H1 (cell line): Measurements from ENCODE around the gene MRGPRE. TPM values are rescaled to one million over a fixed set of nuclear protein-coding genes. Genes with fewer than 3 reads are reported as not detected.

Experiments used
- CTCF ChIA-PET: fragments of 300-600 bp; sonication (Branson Sonifier 250); formaldehyde crosslinking; loops from one replicate; lab custom pipeline; 2021; ENCODE audit not compliant: partially characterized antibody; lab: Charles Lee
- POLR2A ChIA-PET: fragments of 300-600 bp; sonication (Branson Sonifier 250); formaldehyde crosslinking; loops from one replicate; lab custom pipeline; 2021; ENCODE audit warnings: inconsistent platforms; ENCODE audit not compliant: partially characterized antibody; lab: Charles Lee
- DNase-seq, 2 experiments: peaks; one replicate each; pipeline versions ENCODE4 v3.0.0 to v3.0.0-alpha.2; 2010 to 2022; ENCODE audit warnings: low spot score in 2 of 2, low read depth in 1 of 2, mixed read lengths in 1 of 2
- FAIRE-seq: peaks from 2 replicates; lab custom pipeline; 2011; peaks lifted over from hg19 to GRCh38; lab: Jason Lieb, UNC
- H2AFZ ChIP-seq: 2 replicates; pipeline ENCODE4 v1.8.1; 2012; ENCODE audit warnings: low read length, inconsistent platforms
- H2AK5ac ChIP-seq: 2 replicates; pipeline ENCODE4 v1.6.1; 2013; ENCODE audit warnings: low read depth, low read length
- H2BK120ac ChIP-seq: replicated peaks from 2 replicates; pipeline ENCODE3; 2013; ENCODE audit warnings: low read depth, low read length, inconsistent platforms
- H2BK12ac ChIP-seq: 2 replicates; pipeline ENCODE4 v1.6.1; 2013; ENCODE audit warnings: low read depth, low read length
- H2BK15ac ChIP-seq: 2 replicates; pipeline ENCODE4 v1.6.1; 2013; ENCODE audit warnings: low read length
- H2BK20ac ChIP-seq: 2 replicates; pipeline ENCODE4 v1.6.1; 2013; ENCODE audit warnings: low read length
- H2BK5ac ChIP-seq: 2 replicates; pipeline ENCODE4 v1.6.1; 2013; ENCODE audit warnings: low read depth, low read length
- H3K14ac ChIP-seq: 2 replicates; pipeline ENCODE4 v1.6.1; 2013; ENCODE audit warnings: inconsistent platforms; ENCODE audit not compliant: insufficient read length
- H3K18ac ChIP-seq: 2 replicates; pipeline ENCODE4 v1.6.1; 2013; ENCODE audit warnings: low read length; ENCODE audit errors: extremely low read depth
- H3K23ac ChIP-seq: 2 replicates; pipeline ENCODE4 v1.6.1; 2013; ENCODE audit warnings: inconsistent platforms; ENCODE audit not compliant: insufficient read length
- H3K23me2 ChIP-seq: 2 replicates; pipeline ENCODE4 v1.6.1; 2013; ENCODE audit warnings: low read depth, low read length
- H3K27ac ChIP-seq: 2 replicates; pipeline ENCODE4 v1.6.1; 2011; ENCODE audit warnings: low read depth, low read length, inconsistent platforms
- H3K27me3 ChIP-seq, 4 experiments: replicated peaks in 1 of 4; 1 replicate in 1 of 4; 2 replicates in 3 of 4; pipeline versions ENCODE4 v1.6.1 to v1.8.1; 2011 to 2013; ENCODE audit warnings: low read length in 3 of 4, mild to moderate bottlenecking in 3 of 4, inconsistent platforms in 2 of 4, mixed read lengths in 2 of 4, moderate library complexity in 1 of 4; ENCODE audit not compliant: control insufficient read depth in 3 of 4, insufficient read depth in 3 of 4; ENCODE audit errors: extremely low read depth in 1 of 4
- H3K36me3 ChIP-seq, 4 experiments: 2 replicates each; pipeline versions ENCODE4 v1.6.1 to v1.8.1; 2011 to 2013; ENCODE audit warnings: mild to moderate bottlenecking in 4 of 4, low read length in 3 of 4, moderate library complexity in 2 of 4, control low read depth in 1 of 4, inconsistent platforms in 1 of 4; ENCODE audit not compliant: insufficient read depth in 4 of 4, control insufficient read depth in 2 of 4
- H3K4ac ChIP-seq: replicated peaks from 2 replicates; pipeline ENCODE3; 2013; ENCODE audit warnings: low read length, low read depth, mixed read lengths, inconsistent platforms; ENCODE audit not compliant: insufficient read length
- H3K4me1 ChIP-seq, 4 experiments: replicated peaks in 1 of 4; 1 replicate in 1 of 4; 2 replicates in 3 of 4; pipeline versions ENCODE4 v1.6.1 to v1.8.1; 2011 to 2013; ENCODE audit warnings: low read length in 3 of 4, inconsistent platforms in 2 of 4, mixed read lengths in 1 of 4; ENCODE audit not compliant: insufficient read depth in 4 of 4, control insufficient read depth in 3 of 4
- H3K4me2 ChIP-seq, 2 experiments: 2 replicates each; pipeline versions ENCODE4 v1.6.1 to v1.8.1; 2011 to 2013; ENCODE audit warnings: low read depth in 2 of 2, low read length in 2 of 2, control low read depth in 1 of 2, inconsistent platforms in 1 of 2, mild to moderate bottlenecking in 1 of 2; ENCODE audit not compliant: insufficient read depth in 1 of 2
- H3K4me3 ChIP-seq, 4 experiments: fragments of 200-600, 300-600 bp in 1 of 4; sonication (generic), shearing (Covaris generic), sonication (Bioruptor Twin) in 1 of 4; 2 replicates each; pipeline versions ENCODE4 v1.5.1 to v1.8.1; 2011 to 2016; ENCODE audit warnings: low read length in 4 of 4, low read depth in 3 of 4, control low read depth in 2 of 4, inconsistent platforms in 2 of 4, mild to moderate bottlenecking in 2 of 4, mixed read lengths in 1 of 4, moderate library complexity in 1 of 4; ENCODE audit not compliant: insufficient read depth in 2 of 4; ENCODE audit errors: extremely low read depth in 1 of 4
- H3K56ac ChIP-seq: replicated peaks from 2 replicates; pipeline ENCODE3; 2013; ENCODE audit warnings: low read depth, mild to moderate bottlenecking, mixed read lengths, low read length, inconsistent platforms; ENCODE audit not compliant: insufficient read length
- H3K79me1 ChIP-seq: 2 replicates; pipeline ENCODE4 v1.6.1; 2013; ENCODE audit warnings: low read depth, low read length, control low read depth
- H3K79me2 ChIP-seq, 2 experiments: 2 replicates each; pipeline versions ENCODE4 v1.6.1 to v1.8.1; 2012 to 2013; ENCODE audit warnings: low read length in 2 of 2, mild to moderate bottlenecking in 2 of 2, inconsistent platforms in 1 of 2; ENCODE audit not compliant: insufficient read depth in 2 of 2, control insufficient read depth in 1 of 2
- H3K9ac ChIP-seq, 4 experiments: replicated peaks in 1 of 4; 1 replicate in 1 of 4; 2 replicates in 3 of 4; pipeline versions ENCODE4 v1.6.1 to v1.8.1; 2011 to 2013; ENCODE audit warnings: low read depth in 3 of 4, low read length in 3 of 4, control low read depth in 2 of 4, mild to moderate bottlenecking in 2 of 4, moderate library complexity in 2 of 4, inconsistent platforms in 1 of 4; ENCODE audit errors: extremely low read depth in 1 of 4
- H3K9me3 ChIP-seq, 2 experiments: 2 replicates each; pipeline versions ENCODE4 v1.6.1 to v1.8.1; 2012 to 2013; ENCODE audit warnings: mild to moderate bottlenecking in 2 of 2, moderate library complexity in 2 of 2, control low read depth in 1 of 2, inconsistent platforms in 1 of 2, low read depth in 1 of 2, low read length in 1 of 2, mixed read lengths in 1 of 2; ENCODE audit not compliant: insufficient read depth in 2 of 2
- H4K20me1 ChIP-seq, 2 experiments: replicated peaks in 1 of 2; 2 replicates each; pipeline versions ENCODE3 to v1.8.1; 2011 to 2013; ENCODE audit warnings: inconsistent platforms in 2 of 2, low read length in 2 of 2, mild to moderate bottlenecking in 1 of 2; ENCODE audit not compliant: insufficient read depth in 2 of 2, control insufficient read depth in 1 of 2
- H4K5ac ChIP-seq: 2 replicates; pipeline ENCODE4 v1.6.1; 2013; ENCODE audit warnings: low read length, low read depth, mixed read lengths, inconsistent platforms; ENCODE audit not compliant: insufficient read length
- H4K8ac ChIP-seq: 2 replicates; pipeline ENCODE4 v1.8.0; 2013; ENCODE audit warnings: mild to moderate bottlenecking, moderate library complexity, low read length, inconsistent platforms; ENCODE audit not compliant: insufficient read depth; ENCODE audit errors: extremely low read depth
- H4K91ac ChIP-seq: replicated peaks from 2 replicates; pipeline ENCODE3; 2013; ENCODE audit warnings: low read length, mixed read lengths, inconsistent platforms; ENCODE audit not compliant: insufficient read length
- CREB1 ChIP-seq: IDR thresholded peaks from 2 replicates; pipeline ENCODE4 v1.6.1; 2012; ENCODE audit warnings: inconsistent platforms
- MAFK ChIP-seq: IDR thresholded peaks from 2 replicates; pipeline ENCODE4 v1.6.1; 2012; ENCODE audit warnings: low read depth, mild to moderate bottlenecking, improper control_type of control experiment, low read length
- MAX ChIP-seq: IDR thresholded peaks from 2 replicates; pipeline ENCODE4 v1.6.1; 2012; ENCODE audit warnings: inconsistent platforms
- NRF1 ChIP-seq: IDR thresholded peaks from 2 replicates; pipeline ENCODE4 v1.6.1; 2011; ENCODE audit warnings: mild to moderate bottlenecking, low read depth, low read length, improper control_type of control experiment
- POU5F1 ChIP-seq: IDR thresholded peaks from 2 replicates; pipeline ENCODE4 v1.6.1; 2011; ENCODE audit warnings: low read depth, mild to moderate bottlenecking, low read length, moderate library complexity
- SUZ12 ChIP-seq: fragments of 200-600 bp; sonication (generic); IDR thresholded peaks from 2 replicates; pipeline ENCODE4 v1.6.1; 2012; ENCODE audit warnings: mild to moderate bottlenecking, inconsistent platforms, low read length, moderate library complexity, mixed read lengths
- TAF1 ChIP-seq: IDR thresholded peaks from 2 replicates; pipeline ENCODE4 v1.6.1; 2011; ENCODE audit warnings: mild to moderate bottlenecking, low read depth, low read length
- TAF7 ChIP-seq: optimal IDR thresholded peaks from 2 replicates; pipeline ENCODE3; 2011; ENCODE audit warnings: low read depth, mild to moderate bottlenecking, inconsistent platforms, low read length, moderate library complexity, borderline replicate concordance
- TCF12 ChIP-seq: IDR thresholded peaks from 2 replicates; pipeline ENCODE4 v1.6.1; 2011; ENCODE audit warnings: low read depth, mild to moderate bottlenecking, low read length
- ZNF274 ChIP-seq: IDR thresholded peaks from 2 replicates; pipeline ENCODE4 v1.7.0; 2012; ENCODE audit warnings: low read length, borderline replicate concordance; ENCODE audit errors: extremely low read depth
- WGBS, 2 experiments: shearing (Covaris generic) in 1 of 2; methylation state at CpG; one replicate each; pipeline versions ENCODE4 v1.1.6 to v1.1.7; 2013 to 2015; ENCODE audit warnings: low lambda C conversion rate in 2 of 2, mixed read lengths in 2 of 2, inconsistent platforms in 1 of 2, low coverage in 1 of 2, missing lambda C conversion rate in 1 of 2; ENCODE audit not compliant: insufficient replicate concordance in 2 of 2, insufficient coverage in 1 of 2, insufficient read length in 1 of 2; ENCODE audit errors: extremely low coverage in 1 of 2, missing lambda C conversion rate in 1 of 2; 5-methylcytosine and 5-hydroxymethylcytosine counted together
- polyA plus RNA-seq, 7 experiments: library from polyadenylated mRNA; depleted of rRNA in 3 of 7; stranded (reverse) in 5 of 7; unstranded in 2 of 7; fragments of >200 nt in 5 of 7; fragments of 200-250 nt in 2 of 7; gene quantifications; 1 replicate in 5 of 7; 2 replicates in 1 of 7; 4 replicates in 1 of 7; pipeline versions ENCODE4 v1.2.1 to v1.2.3, GENCODE V29; 2011 to 2013; ENCODE audit warnings: missing spikeins in 2 of 7, mixed read lengths in 2 of 7
- total RNA-seq: library from RNA; stranded (reverse); fragmentation: NEBNext Ultra II Directional; extraction: Animal tissue kit (Norgen Biotek cat#: 25700); gene quantifications from 2 replicates; pipeline ENCODE4 v1.2.1, GENCODE V29; 2021

The MRGPRE gene
- total and polyA plus RNA-seq, 2 of the 8 experiments (the other 6 are each of a cell fraction or from before 2014, with no cell fraction given), result not detected

- Histone ChIP-seq H2AFZ (no peak overlapping the region), H4K20me1 (peaks cover 0 to 10% of the 10 kb centered on the region in 2 experiments), H3K4me1 (peaks cover 0 to 4% (median under 1%) of the 10 kb centered on the region in 4 experiments; a peak in 6 of 7 replicates), H3K23me2 (peaks cover 19% of the 10 kb centered on the region), H3K27me3 (peaks cover 10 to 42% (median 32%) of the 10 kb centered on the region in 4 experiments), H3K4me2 (no peak overlapping the region), H3K79me2 (no peaks in the 10 kb centered on the region), H3K36me3 (no peaks in the 10 kb centered on the region), H2BK15ac (peak overlapping the region; percentile 46; the same call in 1 of the 2 replicates), H3K23ac (no peak overlapping the region), H2BK20ac (0 out of 2 replicates have a peak overlapping the region, but pooled peaks have one; percentile 73), H3K9ac (no peak overlapping the region), H4K5ac (no peak overlapping the region), H4K91ac (no peak overlapping the region), H2BK5ac (no peak overlapping the region), H3K14ac (no peak overlapping the region), H4K8ac (no peak overlapping the region), H2BK12ac (0 out of 2 replicates have a peak overlapping the region, but pooled peaks have one; percentile 17), H2BK120ac (no peak overlapping the region), H3K56ac (peak overlapping the region; percentile 93), H3K9me3 (no peaks in the 10 kb centered on the region), H3K4me3 (no peak overlapping the region), H3K4ac (no peak overlapping the region), H2AK5ac (peak overlapping the region; percentile 46), H3K18ac (peak overlapping the region; percentile 32), H3K79me1 (no peaks in the 10 kb centered on the region), H3K27ac (no peak overlapping the region)
- 90% methylated on average over 8 of the region's 8 CpGs; no CpG with 5 or more reads in 1 of the 2 experiments for WGBS, 2 experiments
- ChIA-PET POLR2A (no interaction called here), CTCF (interaction anchor here (0.6 to 12.0 kb wide), 4 partner anchors 9 to 96 kb away, joined by 3 to 99 read pairs (median 6); no protein-coding TSS in a partner anchor)
- TF ChIP-seq TCF12 (no peak), TAF1 (no peak), POU5F1 (no peak), MAFK (no peak), MAX (no peak), CREB1 (no peak), ZNF274 (no peak), NRF1 (no peak), SUZ12 (no peak), TAF7 (no peak)
- DNase-seq (no peak), FAIRE-seq (no peak)
Observed at GRCh38 chr11:3206156-3206921, 25.9 kb downstream of the MRGPRE start.
